ENCODE data around the gene IFIT3. TPM values are rescaled to one million over a fixed set of nuclear protein-coding genes. Genes with fewer than 3 reads are reported as not detected.
"Not testable (repeated sequence)": the region's sequence is repeated elsewhere in the genome, so short reads cannot be mapped to it uniquely, and the experiment has no call there.

Gene IFIT3
- total and polyA plus RNA-seq, 2 donors = 31.5 to 33.4 TPM

- DNase-seq (ENCODE audit: low read depth in 6 of 9, low spot score in 9 of 9) = no peak
- H3K4me1 ChIP-seq (ENCODE audit: control insufficient read depth in 2 of 2, insufficient read depth in 2 of 2, low read length in 2 of 2) = peaks cover 0 to 10% of the 10 kb centered on the region in 2 donors
- no peaks in the 10 kb centered on the region for H3K27me3 ChIP-seq (ENCODE audit: control insufficient read depth in 2 of 2, insufficient read depth in 1 of 2, low read length in 1 of 2)
- H3K36me3 ChIP-seq (ENCODE audit: control insufficient read depth in 2 of 2, insufficient read depth in 2 of 2, low read length in 1 of 2) = no peaks in the 10 kb centered on the region
- no peak overlapping the region for H3K27ac ChIP-seq (ENCODE audit: low read depth in 1 of 2, low read length in 1 of 2)
- WGBS = 96% methylated on average over 4 of the region's 4 CpGs
- H3K4me3 ChIP-seq (ENCODE audit: low read length in 2 of 2) = no peak overlapping the region
- H3K9me3 ChIP-seq (ENCODE audit: control insufficient read depth in 2 of 2, insufficient read depth in 1 of 2, low read length in 1 of 2) = no peaks in the 10 kb centered on the region
Observed at GRCh38 chr10:89346405-89347254, 18.8 kb downstream of the IFIT3 start.

- no peak for DNase-seq (ENCODE audit: low read depth in 6 of 9, low spot score in 9 of 9)
- peaks cover 0 to 11% of the 10 kb centered on the region in 2 donors for H3K4me1 ChIP-seq (ENCODE audit: control insufficient read depth in 2 of 2, insufficient read depth in 2 of 2, low read length in 2 of 2)
- no peak overlapping the region for H3K27ac ChIP-seq (ENCODE audit: low read depth in 1 of 2, low read length in 1 of 2)
- no peaks in the 10 kb centered on the region for H3K27me3 ChIP-seq (ENCODE audit: control insufficient read depth in 2 of 2, insufficient read depth in 1 of 2, low read length in 1 of 2)
- WGBS = 96% methylated on average over 7 of the region's 7 CpGs
- H3K9me3 ChIP-seq (ENCODE audit: control insufficient read depth in 2 of 2, insufficient read depth in 1 of 2, low read length in 1 of 2) = no peaks in the 10 kb centered on the region
- no peak overlapping the region for H3K4me3 ChIP-seq (ENCODE audit: low read length in 2 of 2)
- H3K36me3 ChIP-seq (ENCODE audit: control insufficient read depth in 2 of 2, insufficient read depth in 2 of 2, low read length in 1 of 2) = no peaks in the 10 kb centered on the region
Observed at GRCh38 chr10:89347701-89348457, 20.1 kb downstream of the IFIT3 start.

DNA sequence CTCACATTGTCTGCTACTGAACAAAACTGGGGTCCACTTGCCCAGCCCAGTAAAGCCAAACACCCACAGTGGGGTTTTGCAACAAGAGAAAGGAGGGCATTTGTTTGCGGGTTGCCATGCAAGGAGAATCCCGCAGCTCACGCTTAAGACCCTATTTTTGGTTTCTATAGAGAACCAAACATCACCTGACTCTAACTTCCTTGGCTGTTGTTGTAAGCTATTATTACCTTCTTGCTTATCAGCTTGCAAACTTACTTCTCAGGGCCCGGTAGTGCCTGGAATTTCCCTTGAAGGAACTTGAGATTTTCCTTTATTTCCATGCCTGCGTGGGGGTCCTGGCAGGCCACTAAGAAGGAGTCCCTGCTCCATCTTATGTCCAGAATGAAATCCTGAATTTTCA is 20.7 kb downstream of the IFIT3 start:
- Histone ChIP-seq H3K9me3 (ENCODE audit: control insufficient read depth in 2 of 2, insufficient read depth in 1 of 2, low read length in 1 of 2) (no peaks in the 10 kb centered on the region), H3K4me1 (ENCODE audit: control insufficient read depth in 2 of 2, insufficient read depth in 2 of 2, low read length in 2 of 2) (peaks cover 0 to 11% of the 10 kb centered on the region in 2 donors), H3K27me3 (ENCODE audit: control insufficient read depth in 2 of 2, insufficient read depth in 1 of 2, low read length in 1 of 2) (no peaks in the 10 kb centered on the region), H3K4me3 (ENCODE audit: low read length in 2 of 2) (no peak overlapping the region), H3K27ac (ENCODE audit: low read depth in 1 of 2, low read length in 1 of 2) (no peak overlapping the region), H3K36me3 (ENCODE audit: control insufficient read depth in 2 of 2, insufficient read depth in 2 of 2, low read length in 1 of 2) (no peaks in the 10 kb centered on the region)
- 87% methylated on average over 5 of the region's 5 CpGs for WGBS
- DNase-seq (ENCODE audit: low read depth in 6 of 9, low spot score in 9 of 9) = no peak

DNA sequence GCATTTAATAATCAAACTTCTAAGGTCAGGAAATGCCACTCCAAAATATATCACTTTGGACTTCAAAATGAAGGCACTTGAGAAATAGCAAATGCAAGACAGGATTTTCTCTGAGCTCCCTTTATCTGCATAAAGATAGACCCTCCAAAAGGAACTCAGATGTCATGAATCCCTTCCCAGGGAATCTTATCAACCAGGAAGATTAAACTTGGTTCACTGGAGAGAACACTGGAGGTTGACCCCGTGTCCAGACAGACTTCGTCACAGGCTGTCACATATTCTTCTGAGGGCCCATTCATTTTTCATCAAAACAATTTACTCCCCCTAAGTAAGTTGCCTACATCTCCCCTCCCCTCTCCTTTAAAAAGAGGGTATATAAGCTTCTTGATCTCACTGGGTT is 21.2 kb downstream of the IFIT3 start:
- DNase-seq (ENCODE audit: low read depth in 6 of 9, low spot score in 9 of 9) = no peak
- WGBS = 96% methylated on average over 2 of the region's 2 CpGs

GRCh38 chr10:89350631-89351315 is 23.0 kb downstream of the IFIT3 start:
- Histone ChIP-seq H3K27ac (ENCODE audit: low read depth in 1 of 2, low read length in 1 of 2) (peak overlapping the region in 1 of 2 donors; percentile 66), H3K4me1 (ENCODE audit: control insufficient read depth in 2 of 2, insufficient read depth in 2 of 2, low read length in 2 of 2) (peaks cover 0 to 11% of the 10 kb centered on the region in 2 donors)
- H3K4me3 ChIP-seq (ENCODE audit: low read length in 2 of 2); H3K9me3 ChIP-seq (ENCODE audit: control insufficient read depth in 2 of 2, insufficient read depth in 1 of 2, low read length in 1 of 2); DNase-seq (ENCODE audit: low read depth in 6 of 9, low spot score in 9 of 9); H3K36me3 ChIP-seq (ENCODE audit: control insufficient read depth in 2 of 2, insufficient read depth in 2 of 2, low read length in 1 of 2); H3K27me3 ChIP-seq (ENCODE audit: control insufficient read depth in 2 of 2, insufficient read depth in 1 of 2, low read length in 1 of 2): not testable (repeated sequence)
- WGBS = 63% methylated on average over 7 of the region's 7 CpGs

More for the DNA sequence above, 21.2 kb downstream of the IFIT3 start:
- H3K27ac ChIP-seq (ENCODE audit: low read depth in 1 of 2, low read length in 1 of 2) = no peak overlapping the region
- no peaks in the 10 kb centered on the region for H3K9me3 ChIP-seq (ENCODE audit: control insufficient read depth in 2 of 2, insufficient read depth in 1 of 2, low read length in 1 of 2)
- no peaks in the 10 kb centered on the region for H3K36me3 ChIP-seq (ENCODE audit: control insufficient read depth in 2 of 2, insufficient read depth in 2 of 2, low read length in 1 of 2)
- no peaks in the 10 kb centered on the region for H3K27me3 ChIP-seq (ENCODE audit: control insufficient read depth in 2 of 2, insufficient read depth in 1 of 2, low read length in 1 of 2)
- no peak overlapping the region for H3K4me3 ChIP-seq (ENCODE audit: low read length in 2 of 2)
- H3K4me1 ChIP-seq (ENCODE audit: control insufficient read depth in 2 of 2, insufficient read depth in 2 of 2, low read length in 2 of 2) = peaks cover 0 to 11% of the 10 kb centered on the region in 2 donors

DNA sequence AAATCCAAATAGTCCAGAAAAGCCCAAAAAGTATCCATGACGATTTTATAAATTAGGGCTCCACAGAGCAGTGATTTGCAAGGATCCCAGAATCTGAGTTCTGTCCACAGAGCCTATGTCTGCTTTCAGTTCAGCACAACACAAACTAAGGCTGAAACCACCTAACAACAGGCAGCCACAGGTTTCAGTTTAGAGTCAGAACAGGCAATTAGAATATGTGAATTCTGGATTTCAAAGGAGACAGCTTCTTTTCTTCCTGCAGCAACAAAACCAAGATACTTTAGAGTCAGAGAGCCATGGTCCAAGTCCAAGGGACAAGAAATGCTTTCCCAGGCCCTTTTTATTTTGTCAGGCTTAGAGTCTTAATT is 23.6 kb downstream of the IFIT3 start:
- H3K27me3 ChIP-seq (ENCODE audit: control insufficient read depth in 2 of 2, insufficient read depth in 1 of 2, low read length in 1 of 2) = no peaks in the 10 kb centered on the region
- H3K4me1 ChIP-seq (ENCODE audit: control insufficient read depth in 2 of 2, insufficient read depth in 2 of 2, low read length in 2 of 2) = peaks cover 0 to 11% of the 10 kb centered on the region in 2 donors
- no peak overlapping the region for H3K4me3 ChIP-seq (ENCODE audit: low read length in 2 of 2)
- H3K27ac ChIP-seq (ENCODE audit: low read depth in 1 of 2, low read length in 1 of 2) = peak overlapping the region in 1 of 2 donors; percentile 55
- 88% methylated on average over 1 of the region's 1 CpG for WGBS
- no peaks in the 10 kb centered on the region for H3K9me3 ChIP-seq (ENCODE audit: control insufficient read depth in 2 of 2, insufficient read depth in 1 of 2, low read length in 1 of 2)
- DNase-seq (ENCODE audit: low read depth in 6 of 9, low spot score in 9 of 9) = peak in 1 of 9 donors; percentile 21
- no peaks in the 10 kb centered on the region for H3K36me3 ChIP-seq (ENCODE audit: control insufficient read depth in 2 of 2, insufficient read depth in 2 of 2, low read length in 1 of 2)

- 94% methylated on average over 12 of the region's 12 CpGs for WGBS
- H3K36me3 ChIP-seq (ENCODE audit: control insufficient read depth in 2 of 2, insufficient read depth in 2 of 2, low read length in 1 of 2) = no peaks in the 10 kb centered on the region
- no peak for DNase-seq (ENCODE audit: low read depth in 6 of 9, low spot score in 9 of 9)
- H3K27me3 ChIP-seq (ENCODE audit: control insufficient read depth in 2 of 2, insufficient read depth in 1 of 2, low read length in 1 of 2) = no peaks in the 10 kb centered on the region
- H3K4me1 ChIP-seq (ENCODE audit: control insufficient read depth in 2 of 2, insufficient read depth in 2 of 2, low read length in 2 of 2) = peaks cover 0 to 11% of the 10 kb centered on the region in 2 donors
- H3K27ac ChIP-seq (ENCODE audit: low read depth in 1 of 2, low read length in 1 of 2) = peak overlapping the region in 1 of 2 donors; percentile 55
- H3K9me3 ChIP-seq (ENCODE audit: control insufficient read depth in 2 of 2, insufficient read depth in 1 of 2, low read length in 1 of 2) = no peaks in the 10 kb centered on the region
- H3K4me3 ChIP-seq (ENCODE audit: low read length in 2 of 2) = no peak overlapping the region
Observed at GRCh38 chr10:89351780-89352597, 24.2 kb downstream of the IFIT3 start.

DNA sequence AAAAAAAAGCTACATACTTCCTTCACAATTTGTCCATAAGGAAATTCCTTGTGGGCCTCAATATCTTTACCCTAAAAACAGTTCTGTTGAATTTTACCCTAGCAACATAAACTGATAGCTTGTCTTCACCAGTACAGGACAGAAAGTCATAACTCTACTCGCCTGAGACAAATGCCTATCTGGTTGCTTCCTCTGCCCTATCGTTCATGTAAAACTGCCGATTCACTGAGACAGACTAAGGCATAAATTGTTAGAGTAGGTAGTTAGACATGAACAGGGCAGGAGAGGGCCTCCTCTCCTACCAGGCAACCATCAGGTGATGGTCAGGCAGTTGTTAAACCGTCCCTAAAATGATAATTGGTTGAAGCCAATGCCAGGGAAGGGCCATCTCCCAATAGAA is 25.0 kb downstream of the IFIT3 start:
- WGBS = 80% methylated on average over 4 of the region's 4 CpGs

More for the DNA sequence above, 25.0 kb downstream of the IFIT3 start:
- H3K36me3 ChIP-seq (ENCODE audit: control insufficient read depth in 2 of 2, insufficient read depth in 2 of 2, low read length in 1 of 2) = no peaks in the 10 kb centered on the region
- no peak for DNase-seq (ENCODE audit: low read depth in 6 of 9, low spot score in 9 of 9)
- H3K4me1 ChIP-seq (ENCODE audit: control insufficient read depth in 2 of 2, insufficient read depth in 2 of 2, low read length in 2 of 2) = peaks cover 0 to 9% of the 10 kb centered on the region in 2 donors
- H3K9me3 ChIP-seq (ENCODE audit: control insufficient read depth in 2 of 2, insufficient read depth in 1 of 2, low read length in 1 of 2) = no peaks in the 10 kb centered on the region
- no peaks in the 10 kb centered on the region for H3K27me3 ChIP-seq (ENCODE audit: control insufficient read depth in 2 of 2, insufficient read depth in 1 of 2, low read length in 1 of 2)
- H3K27ac ChIP-seq (ENCODE audit: low read depth in 1 of 2, low read length in 1 of 2) = no peak overlapping the region
- H3K4me3 ChIP-seq (ENCODE audit: low read length in 2 of 2) = no peak overlapping the region

Data from thymus (tissue), 11 donors.